Muscle layer of colon (tissue), 2 donors: ENCODE results near the gene CSN3.

Experiments used
- H3K27ac ChIP-seq: one replicate; pipeline ENCODE4 v1.7.0; 2013; ENCODE audit warnings: low read depth, mild to moderate bottlenecking, low read length, moderate library complexity
- H3K27me3 ChIP-seq, 2 donors: one replicate each; pipeline ENCODE4 v1.7.0; 2013; ENCODE audit warnings: low read length in 2 of 2, mild to moderate bottlenecking in 2 of 2; ENCODE audit not compliant: insufficient read depth in 2 of 2, control insufficient read depth in 1 of 2
- H3K36me3 ChIP-seq: one replicate; pipeline ENCODE4 v1.7.0; 2013; ENCODE audit warnings: mild to moderate bottlenecking, low read length; ENCODE audit not compliant: insufficient read depth
- H3K4me1 ChIP-seq: one replicate; pipeline ENCODE4 v1.7.0; 2013; ENCODE audit warnings: mild to moderate bottlenecking, low read length; ENCODE audit not compliant: insufficient read depth
- H3K4me3 ChIP-seq, 2 donors: one replicate each; pipeline ENCODE4 v1.7.0; 2013; ENCODE audit warnings: low read length in 2 of 2, low read depth in 1 of 2, mild to moderate bottlenecking in 1 of 2, moderate library complexity in 1 of 2
- H3K9ac ChIP-seq: one replicate; pipeline ENCODE4 v1.7.0; 2013; ENCODE audit warnings: low read length
- H3K9me3 ChIP-seq: one replicate; pipeline ENCODE4 v1.7.0; 2013; ENCODE audit warnings: mild to moderate bottlenecking, low read length
- donor health status: abdominal sarcoma.
- donor health status: Adenocarcinoma of cecum.

The CSN3 gene

GRCh38 chr4:70297576-70297975, 55.2 kb downstream of the CSN3 start:
- Histone ChIP-seq H3K36me3 (no peaks in the 10 kb centered on the region), H3K4me1 (no peaks in the 10 kb centered on the region), H3K4me3 (no peak overlapping the region), H3K9ac (no peak overlapping the region), H3K27me3 (no peaks in the 10 kb centered on the region), H3K9me3 (no peaks in the 10 kb centered on the region), H3K27ac (no peak overlapping the region)

DNA sequence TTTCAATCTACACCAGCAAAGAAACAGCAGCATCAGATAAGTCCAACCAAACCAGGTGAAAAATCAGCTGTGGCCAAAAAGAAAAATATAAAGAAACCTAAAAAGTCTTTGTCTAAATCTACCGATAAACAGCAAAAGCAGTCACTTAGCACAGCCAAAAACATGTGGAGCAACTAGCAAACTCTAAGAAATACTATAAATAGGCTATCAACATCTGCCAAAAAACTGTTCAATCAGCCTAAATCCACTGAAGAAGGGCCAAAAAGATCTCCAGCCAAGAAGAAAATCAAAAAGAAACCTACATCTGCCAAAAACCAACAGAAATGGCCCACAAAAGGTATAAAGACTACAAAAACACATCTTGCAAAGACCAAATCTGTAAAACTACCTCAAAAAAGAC, 55.7 kb downstream of the CSN3 start:
- H3K9ac ChIP-seq = no peak overlapping the region
- no peak overlapping the region for H3K27ac ChIP-seq
- H3K4me3 ChIP-seq = no peak overlapping the region
- no peaks in the 10 kb centered on the region for H3K27me3 ChIP-seq
- H3K36me3 ChIP-seq = no peaks in the 10 kb centered on the region
- no peaks in the 10 kb centered on the region for H3K9me3 ChIP-seq
- no peaks in the 10 kb centered on the region for H3K4me1 ChIP-seq

DNA sequence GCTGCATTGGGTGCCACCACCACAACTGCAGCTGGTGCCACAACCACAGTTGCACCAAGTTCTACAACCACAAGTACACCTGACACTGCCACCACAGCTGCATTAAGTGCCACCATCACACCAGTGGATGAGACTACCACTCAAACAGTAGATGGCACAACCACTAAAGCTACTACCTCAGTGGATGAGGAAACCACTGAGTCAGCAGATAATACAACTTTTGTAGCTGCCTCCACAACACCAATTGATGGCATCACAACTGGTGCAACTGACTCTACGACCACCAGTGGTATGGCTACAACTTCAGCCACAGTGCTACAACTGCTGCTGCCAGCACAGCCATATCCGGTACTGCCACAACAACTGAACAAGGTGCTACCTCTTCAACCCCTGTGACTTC, 57.2 kb downstream of the CSN3 start:
- Histone ChIP-seq H3K27me3 (no peaks in the 10 kb centered on the region), H3K36me3 (no peaks in the 10 kb centered on the region), H3K4me1 (no peaks in the 10 kb centered on the region), H3K9me3 (no peaks in the 10 kb centered on the region), H3K9ac (no peak overlapping the region), H3K4me3 (no peak overlapping the region), H3K27ac (no peak overlapping the region)

DNA sequence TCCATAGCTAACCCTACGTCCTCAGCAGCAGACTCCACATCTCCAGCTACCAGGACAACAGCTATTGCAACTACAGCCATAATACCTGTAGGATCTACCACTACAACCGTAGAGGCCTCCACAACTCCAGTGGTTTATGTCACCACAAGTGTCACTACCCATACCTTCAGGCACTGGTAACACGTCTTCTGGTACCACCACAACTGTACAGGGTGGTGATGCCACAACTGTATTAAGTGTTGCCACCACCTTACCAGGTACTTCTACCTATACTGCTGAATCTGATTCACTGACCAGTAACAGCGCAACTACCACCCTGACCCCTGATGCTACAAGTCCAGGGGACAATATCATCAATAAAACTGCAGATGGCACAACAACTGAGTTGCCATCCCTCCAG, 57.8 kb downstream of the CSN3 start:
- Histone ChIP-seq H3K27me3 (no peaks in the 10 kb centered on the region), H3K9me3 (no peaks in the 10 kb centered on the region), H3K27ac (no peak overlapping the region), H3K36me3 (no peaks in the 10 kb centered on the region), H3K9ac (no peak overlapping the region), H3K4me3 (no peak overlapping the region), H3K4me1 (no peaks in the 10 kb centered on the region)
